Bone marrow (tissue), 2 donors: ENCODE measurements around the gene UBQLN4.
"Not testable (repeated sequence)": the region's sequence is repeated elsewhere in the genome, so short reads cannot be mapped to it uniquely, and the experiment has no call there.

ENCODE experiments used
- DNase-seq, 2 donors: peaks; one replicate each; lab custom pipeline; 2025; lab: John Stamatoyannopoulos, UW

The UBQLN4 gene

DNA sequence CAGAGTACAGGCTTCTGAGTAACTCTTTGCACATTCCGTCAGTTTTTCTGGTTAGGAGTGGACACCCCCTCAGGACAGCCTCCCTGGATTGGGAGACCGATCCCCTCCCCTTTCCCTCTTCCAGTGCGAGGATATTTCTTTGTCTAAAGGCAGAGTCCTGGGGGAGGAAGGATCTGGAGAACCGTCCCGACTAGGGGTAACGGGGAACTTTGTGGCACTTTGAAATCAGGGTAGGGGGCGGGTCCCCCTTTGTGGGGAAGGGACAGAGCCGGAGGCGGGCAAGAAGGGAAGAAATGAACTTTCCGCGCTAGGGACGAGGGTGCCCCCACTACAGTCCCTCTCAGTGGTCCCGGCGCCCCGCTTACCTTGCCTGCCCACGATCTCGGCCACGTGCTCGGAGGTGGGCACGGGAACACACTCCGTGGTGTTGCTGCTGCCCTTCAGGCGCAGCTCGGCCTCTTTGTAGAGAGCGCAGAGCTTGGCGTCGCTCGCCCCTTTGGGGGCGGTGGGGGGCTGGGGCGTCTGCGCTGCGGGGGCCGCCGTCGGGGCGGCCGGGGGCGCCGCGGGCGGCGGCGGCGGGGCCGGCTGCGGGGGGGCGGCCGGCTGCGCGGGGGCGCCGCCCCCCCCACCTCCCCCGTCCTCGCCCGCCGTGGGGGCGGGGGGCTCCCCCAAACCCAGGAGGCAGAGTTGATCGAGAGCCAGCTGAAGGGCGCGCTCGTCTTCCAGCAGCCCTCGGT lies 27.8 kb upstream of the UBQLN4 start:
- DNase-seq = no peak

DNA sequence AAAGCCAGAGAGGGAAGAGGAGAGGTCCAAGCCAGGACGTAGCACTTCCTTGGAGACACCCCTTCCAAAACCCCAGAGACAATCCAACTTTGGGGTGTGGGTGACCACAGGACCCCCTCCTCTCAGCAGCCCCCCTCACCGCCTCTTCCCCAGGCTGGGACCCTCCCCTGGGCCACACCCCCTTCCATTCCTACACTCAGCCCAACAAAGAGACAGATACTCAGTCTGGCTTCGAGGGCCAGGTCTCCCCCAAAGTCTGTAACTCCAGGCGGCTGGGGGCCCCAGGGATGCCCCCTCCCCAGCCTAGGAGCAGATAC lies 27.2 kb upstream of the UBQLN4 start:
- no peak for DNase-seq

GRCh38 chr1:156080241-156080862 lies 26.8 kb upstream of the UBQLN4 start:
- no peak for DNase-seq

GRCh38 chr1:156079762-156080161 lies 26.2 kb upstream of the UBQLN4 start:
- DNase-seq = no peak

DNA sequence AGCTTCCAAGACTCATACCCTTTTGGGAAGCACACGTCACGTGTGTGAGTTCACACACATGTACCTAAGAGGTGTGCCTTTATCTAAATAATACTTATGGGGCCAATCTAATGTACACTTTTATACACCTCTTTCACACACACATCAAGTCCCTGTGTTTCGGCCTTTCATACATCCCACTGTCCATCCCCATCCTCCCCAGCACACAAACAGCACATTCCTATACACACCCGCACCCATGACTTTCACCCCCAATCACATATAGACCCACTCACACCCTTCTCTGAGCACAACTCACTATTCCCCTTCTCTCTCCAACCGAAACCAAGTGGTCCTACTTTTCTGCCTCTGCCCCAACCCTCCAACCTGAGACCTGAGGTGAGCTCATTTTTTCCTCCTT lies 25.1 kb upstream of the UBQLN4 start:
- no peak for DNase-seq

DNA sequence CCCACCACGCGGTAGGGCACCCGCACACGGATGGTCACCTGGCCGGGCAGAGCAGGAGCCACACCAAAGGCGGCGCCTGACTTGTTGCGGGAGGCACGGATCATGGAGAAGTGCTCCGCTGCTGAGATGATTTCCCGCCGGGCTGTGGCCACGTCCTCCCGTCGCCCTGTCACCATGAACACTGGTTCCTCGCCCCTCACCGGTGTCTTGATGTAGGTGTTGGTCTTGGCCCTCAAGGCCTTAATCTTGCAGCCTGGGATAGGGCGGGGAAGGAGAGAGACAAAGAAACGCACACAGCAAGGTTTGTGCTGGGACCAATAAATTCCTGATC lies 23.8 kb upstream of the UBQLN4 start:
- DNase-seq = no peak

- no peak for DNase-seq
Measured at GRCh38 chr1:156076609-156077429, 23.2 kb upstream of the UBQLN4 start.

GRCh38 chr1:156075775-156076204 lies 22.2 kb upstream of the UBQLN4 start:
- no peak for DNase-seq

- DNase-seq = peak in 1 of 2 donors; percentile 15
Measured at GRCh38 chr1:156075162-156075561, 21.6 kb upstream of the UBQLN4 start.

- no peak for DNase-seq
Measured at GRCh38 chr1:156074661-156075060, 21.1 kb upstream of the UBQLN4 start.

DNA sequence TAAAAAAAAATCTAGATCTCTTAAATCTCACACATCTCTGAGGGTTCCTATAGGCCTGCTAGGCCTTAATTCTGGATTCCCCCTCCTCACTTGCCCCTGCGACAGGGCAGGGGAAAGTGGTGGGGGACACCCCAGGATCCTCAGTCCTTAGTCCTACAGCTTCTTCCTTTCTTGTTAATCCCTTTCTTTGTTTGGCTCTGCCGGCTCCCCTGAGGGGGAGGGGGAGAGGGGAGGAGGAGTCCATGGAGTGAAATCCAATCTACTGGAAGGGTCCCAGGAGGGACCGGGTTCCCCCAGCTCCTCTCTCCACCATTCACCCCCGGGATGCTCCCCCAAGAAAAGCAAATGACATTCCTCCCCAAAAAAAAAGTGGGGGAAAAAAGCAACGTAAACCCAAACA lies 20.1 kb upstream of the UBQLN4 start:
- DNase-seq = no peak

GRCh38 chr1:156073110-156073687 lies 19.6 kb upstream of the UBQLN4 start:
- no peak for DNase-seq

- DNase-seq = no peak
Measured at GRCh38 chr1:156072251-156072650, 18.7 kb upstream of the UBQLN4 start.

GRCh38 chr1:156071332-156071816 lies 17.8 kb upstream of the UBQLN4 start:
- DNase-seq = not testable (repeated sequence)

- DNase-seq = no peak
Measured at GRCh38 chr1:156070548-156070947, 16.9 kb upstream of the UBQLN4 start.

- DNase-seq = no peak
Measured at GRCh38 chr1:156069490-156070455, 16.2 kb upstream of the UBQLN4 start.

DNA sequence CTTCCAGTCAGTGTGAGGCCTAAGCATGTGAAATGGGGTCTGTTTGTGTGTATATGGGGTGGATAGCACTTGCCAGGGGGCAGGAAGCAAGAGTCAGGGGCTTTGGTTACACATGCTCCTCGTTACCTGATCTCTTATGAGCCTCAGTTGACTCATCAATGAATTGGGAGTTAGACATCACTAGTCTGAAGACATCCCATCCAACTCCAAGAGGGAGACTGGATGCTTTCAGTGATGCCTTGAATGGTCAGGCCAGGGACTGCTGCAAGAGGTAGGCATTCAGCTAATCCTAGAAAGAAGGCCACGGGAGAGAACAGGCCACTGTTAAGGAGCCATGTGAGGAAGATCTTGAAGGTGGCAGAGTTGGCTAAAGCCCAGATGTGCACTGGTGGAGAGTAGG lies 13.7 kb upstream of the UBQLN4 start:
- no peak for DNase-seq

DNA sequence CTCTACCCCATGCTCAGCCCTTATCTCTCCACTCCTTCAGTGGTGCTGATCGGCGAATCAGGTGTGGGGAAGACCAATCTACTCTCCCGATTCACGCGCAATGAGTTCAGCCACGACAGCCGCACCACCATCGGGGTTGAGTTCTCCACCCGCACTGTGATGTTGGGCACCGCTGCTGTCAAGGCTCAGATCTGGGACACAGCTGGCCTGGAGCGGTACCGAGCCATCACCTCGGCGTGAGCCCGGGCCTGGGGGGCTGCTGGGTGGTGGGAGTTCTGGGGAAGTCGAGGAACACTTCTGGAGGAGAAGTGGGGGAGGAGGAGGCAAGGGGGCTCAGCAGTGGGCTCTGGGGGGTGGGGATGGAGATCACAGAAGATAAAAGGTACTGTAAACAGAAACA lies 12.3 kb upstream of the UBQLN4 start:
- no peak for DNase-seq

- DNase-seq = no peak
Measured at GRCh38 chr1:156065212-156065611, 11.6 kb upstream of the UBQLN4 start.

DNA sequence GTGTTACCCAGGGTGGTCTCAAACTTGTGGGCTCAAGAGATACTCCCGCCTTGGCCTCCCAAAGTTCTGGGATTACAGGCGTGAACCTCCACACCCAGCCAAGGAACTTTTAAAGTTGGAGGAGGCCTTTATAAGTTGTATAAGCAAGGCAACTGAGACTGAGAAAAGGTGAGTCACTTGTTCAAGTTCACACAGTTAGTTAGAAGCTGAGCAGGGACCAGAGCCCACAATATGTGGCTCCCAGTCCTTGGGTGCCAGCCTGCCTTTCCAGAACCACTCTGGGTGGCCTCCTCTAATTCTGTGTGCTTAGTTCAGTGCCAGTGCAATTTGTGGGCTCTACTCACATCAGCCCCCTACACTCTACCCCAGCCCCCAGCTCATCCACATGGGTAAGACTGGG lies 11.0 kb upstream of the UBQLN4 start:
- DNase-seq = no peak

GRCh38 chr1:156063997-156064285 lies 10.3 kb upstream of the UBQLN4 start:
- DNase-seq = no peak

DNA sequence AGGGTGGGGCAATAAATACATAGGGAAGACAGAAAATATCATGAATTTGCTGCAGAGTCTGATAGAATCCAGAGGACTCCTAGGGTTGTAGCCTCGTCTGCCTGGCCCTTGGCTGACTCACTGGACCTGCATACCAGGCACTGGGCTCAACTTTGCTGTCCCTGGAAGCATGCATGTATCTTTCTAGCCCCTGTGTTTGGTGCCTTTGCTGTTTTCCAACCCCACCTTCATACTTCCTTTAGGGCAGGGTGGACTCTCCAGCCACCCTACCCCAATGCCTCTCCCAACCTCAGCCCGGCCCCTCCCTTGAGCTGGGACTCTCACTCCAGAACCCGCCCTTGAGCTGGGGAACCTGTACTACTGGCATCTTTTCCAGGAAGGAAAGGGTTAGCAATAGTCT lies 8.6 kb upstream of the UBQLN4 start:
- no peak for DNase-seq
